Activated CD8-positive, alpha-beta T cell treated with anti-CD3 and anti-CD28 coated beads for 36 hours (primary cell): ENCODE results near the gene CSF3. TPM values are rescaled to one million over a fixed set of nuclear protein-coding genes. Genes with fewer than 3 reads are reported as not detected.

ENCODE experiments used
- ATAC-seq: fragments of 200-7000 bp; cut with Tn5 transposase; one replicate; pipeline ENCODE4 v1.10.0; 2021; ENCODE audit warnings: mild to moderate bottlenecking, moderate library complexity
- CTCF ChIA-PET: fragments of 350-600 bp; sonication (Branson Sonifier 250); formaldehyde crosslinking; loops from one replicate; lab custom pipeline; 2021; ENCODE audit warnings: antibody characterized with exemption; lab: Charles Lee
- POLR2A ChIA-PET: fragments of 350-600 bp; sonication (Branson Sonifier 250); formaldehyde crosslinking; loops from one replicate; lab custom pipeline; 2021; ENCODE audit warnings: antibody characterized with exemption; lab: Charles Lee
- DNase-seq: peaks from one replicate; pipeline ENCODE4 v3.0.0-alpha.2; 2020
- H3K27ac Mint-ChIP-seq: one replicate; pipeline ENCODE4 v1.8.0; 2021; ENCODE audit warnings: mild to moderate bottlenecking, mixed read lengths
- H3K27me3 Mint-ChIP-seq: one replicate; pipeline ENCODE4 v1.8.0; 2021; ENCODE audit warnings: mixed read lengths
- H3K36me3 Mint-ChIP-seq: one replicate; pipeline ENCODE4 v1.8.0; 2021; ENCODE audit warnings: low read depth, mixed read lengths
- H3K4me1 Mint-ChIP-seq: one replicate; pipeline ENCODE4 v1.8.0; 2021; ENCODE audit warnings: low read depth, mixed read lengths
- H3K4me3 Mint-ChIP-seq: one replicate; pipeline ENCODE4 v1.8.0; 2021; ENCODE audit warnings: mild to moderate bottlenecking, moderate library complexity, mixed read lengths
- H3K9me3 Mint-ChIP-seq: one replicate; pipeline ENCODE4 v1.8.0; 2021; ENCODE audit warnings: mixed read lengths
- intact Hi-C: fragments of 100-400 bp; cut with micrococcal nuclease; formaldehyde crosslinking; loops from one replicate; pipeline ENCODE4 v1.10.0; 2022
- total RNA-seq, 2 experiments: library from RNA; stranded (reverse); gene quantifications; one replicate each; pipeline ENCODE4 v1.2.3, GENCODE V29; 2021
- TF ChIP-seq, protein P1 (sequence below): fragments of 200-600 bp; IDR thresholded peaks from one replicate; pipeline ENCODE4 v1.8.0; 2022; ENCODE audit warnings: antibody characterized with exemption, mild to moderate bottlenecking

Gene CSF3
- total RNA-seq, 2 experiments from 2014 or later, result not detected

DNA sequence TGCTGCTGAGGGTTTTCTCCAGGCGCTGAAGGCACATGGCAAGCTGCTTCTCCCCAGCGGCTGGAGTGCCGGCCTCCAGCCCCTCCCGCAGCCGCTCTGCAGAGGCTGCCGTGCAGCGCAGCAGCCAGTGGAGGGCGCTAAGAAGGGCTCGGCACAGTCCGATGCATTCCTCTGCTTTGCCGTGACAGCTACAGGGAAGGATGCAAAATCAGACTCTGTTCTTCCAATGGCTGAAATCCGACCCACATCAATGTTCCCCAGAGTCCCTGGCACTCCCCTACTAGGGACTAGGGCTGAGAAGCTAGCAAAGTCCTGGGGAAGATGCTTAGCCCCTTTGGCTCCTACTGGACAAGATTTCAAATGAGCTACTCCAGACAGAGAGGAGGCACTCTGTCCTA, 19.9 kb downstream of the CSF3 start:
- intact Hi-C loops, result no loop called here
- ATAC-seq (no peak), DNase-seq (no peak)
- no peak overlapping the region for H3K27ac Mint-ChIP-seq
- H3K9me3 Mint-ChIP-seq, result no peaks in the 10 kb centered on the region
- ChIA-PET CTCF (interaction anchor here (0.7 to 6.8 kb wide), 14 partner anchors 9 to 153 kb away, joined by 3 to 57 read pairs (median 4); partner anchors contain the start of genes CSF3 and MED24), POLR2A (no interaction called here)
- no peak overlapping the region for H3K4me3 Mint-ChIP-seq
- TF ChIP-seq, protein P1, sequence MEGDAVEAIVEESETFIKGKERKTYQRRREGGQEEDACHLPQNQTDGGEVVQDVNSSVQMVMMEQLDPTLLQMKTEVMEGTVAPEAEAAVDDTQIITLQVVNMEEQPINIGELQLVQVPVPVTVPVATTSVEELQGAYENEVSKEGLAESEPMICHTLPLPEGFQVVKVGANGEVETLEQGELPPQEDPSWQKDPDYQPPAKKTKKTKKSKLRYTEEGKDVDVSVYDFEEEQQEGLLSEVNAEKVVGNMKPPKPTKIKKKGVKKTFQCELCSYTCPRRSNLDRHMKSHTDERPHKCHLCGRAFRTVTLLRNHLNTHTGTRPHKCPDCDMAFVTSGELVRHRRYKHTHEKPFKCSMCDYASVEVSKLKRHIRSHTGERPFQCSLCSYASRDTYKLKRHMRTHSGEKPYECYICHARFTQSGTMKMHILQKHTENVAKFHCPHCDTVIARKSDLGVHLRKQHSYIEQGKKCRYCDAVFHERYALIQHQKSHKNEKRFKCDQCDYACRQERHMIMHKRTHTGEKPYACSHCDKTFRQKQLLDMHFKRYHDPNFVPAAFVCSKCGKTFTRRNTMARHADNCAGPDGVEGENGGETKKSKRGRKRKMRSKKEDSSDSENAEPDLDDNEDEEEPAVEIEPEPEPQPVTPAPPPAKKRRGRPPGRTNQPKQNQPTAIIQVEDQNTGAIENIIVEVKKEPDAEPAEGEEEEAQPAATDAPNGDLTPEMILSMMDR, result peak; percentile 49
- no peaks in the 10 kb centered on the region for H3K27me3 Mint-ChIP-seq
- H3K4me1 Mint-ChIP-seq, result no peaks in the 10 kb centered on the region
- H3K36me3 Mint-ChIP-seq, result peaks cover 15% of the 10 kb centered on the region

DNA sequence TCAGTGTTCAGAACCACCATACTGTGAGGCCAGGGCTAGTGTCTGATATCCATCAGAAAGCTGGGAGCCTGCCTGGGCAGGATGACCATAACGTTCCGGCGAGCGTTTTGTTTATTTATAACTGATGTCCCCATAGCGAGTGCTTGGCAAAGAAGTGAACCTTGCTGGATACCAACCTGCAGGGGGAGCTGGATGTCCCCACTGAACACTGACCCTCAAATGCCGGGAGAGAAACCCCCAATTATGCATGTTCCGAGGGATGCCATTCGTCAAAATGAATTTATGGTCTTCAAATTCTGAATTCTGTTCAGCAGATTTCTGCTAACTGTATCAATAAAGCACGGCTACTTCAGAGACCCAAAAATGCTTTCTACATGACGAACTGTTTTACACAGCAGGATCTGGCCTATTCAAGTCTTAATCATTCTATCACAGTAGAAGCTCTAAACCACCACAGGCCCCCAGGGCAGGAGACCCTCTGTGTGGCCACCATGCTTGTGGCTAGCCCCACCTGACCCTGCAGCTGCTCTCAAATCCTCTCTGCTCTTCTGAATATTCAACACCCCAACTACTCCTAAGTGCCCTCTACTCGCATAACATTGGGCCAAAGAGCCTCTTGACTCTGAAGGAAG, 23.8 kb downstream of the CSF3 start:
- ATAC-seq (no peak), DNase-seq (no peak)
- H3K9me3 Mint-ChIP-seq, result no peaks in the 10 kb centered on the region
- no peak overlapping the region for H3K4me3 Mint-ChIP-seq
- H3K27me3 Mint-ChIP-seq, result no peaks in the 10 kb centered on the region
- peaks cover 3% of the 10 kb centered on the region for H3K36me3 Mint-ChIP-seq
- no peaks in the 10 kb centered on the region for H3K4me1 Mint-ChIP-seq
- TF ChIP-seq, protein P1, result peak; percentile 28
- intact Hi-C loops, result no loop called here
- ChIA-PET POLR2A (no interaction called here), CTCF (interaction anchor here (0.9 to 6.8 kb wide), 11 partner anchors 13 to 152 kb away, joined by 3 to 57 read pairs (median 5); partner anchors contain the start of genes CSF3 and MED24)
- no peak overlapping the region for H3K27ac Mint-ChIP-seq

DNA sequence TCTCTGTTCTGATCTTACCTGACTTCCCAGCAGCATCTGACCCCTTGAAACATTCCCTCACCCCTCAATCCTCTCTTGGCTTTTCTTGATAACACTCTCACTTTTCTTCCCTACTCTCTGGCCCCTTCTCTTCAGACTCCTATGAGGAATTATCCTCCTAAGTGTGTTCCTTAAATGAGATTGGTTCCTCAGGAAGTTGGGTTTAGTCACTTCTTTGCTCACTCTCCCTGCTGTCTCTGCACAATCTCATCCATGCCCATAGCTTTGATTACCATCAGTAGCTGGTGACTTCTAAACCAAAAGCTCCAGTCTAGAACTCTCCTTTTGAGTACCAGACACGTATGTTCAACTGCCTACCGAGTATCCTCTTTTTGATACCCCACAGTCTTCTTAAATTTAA, 26.0 kb downstream of the CSF3 start:
- intact Hi-C loops, result no loop called here
- H3K4me3 Mint-ChIP-seq, result no peak overlapping the region
- TF ChIP-seq, protein P1, result no peak
- DNase-seq (no peak), ATAC-seq (no peak)
- POLR2A ChIA-PET, result no interaction called here
- H3K9me3 Mint-ChIP-seq, result no peaks in the 10 kb centered on the region
- no peaks in the 10 kb centered on the region for H3K27me3 Mint-ChIP-seq
- H3K27ac Mint-ChIP-seq, result no peak overlapping the region
- CTCF ChIA-PET, result interaction anchor here (0.6 to 2.2 kb wide), 4 partner anchors 14 to 71 kb away, joined by 3 to 18 read pairs (median 5); no protein-coding TSS in a partner anchor
- no peaks in the 10 kb centered on the region for H3K4me1 Mint-ChIP-seq
- H3K36me3 Mint-ChIP-seq, result peaks cover 3% of the 10 kb centered on the region

DNA sequence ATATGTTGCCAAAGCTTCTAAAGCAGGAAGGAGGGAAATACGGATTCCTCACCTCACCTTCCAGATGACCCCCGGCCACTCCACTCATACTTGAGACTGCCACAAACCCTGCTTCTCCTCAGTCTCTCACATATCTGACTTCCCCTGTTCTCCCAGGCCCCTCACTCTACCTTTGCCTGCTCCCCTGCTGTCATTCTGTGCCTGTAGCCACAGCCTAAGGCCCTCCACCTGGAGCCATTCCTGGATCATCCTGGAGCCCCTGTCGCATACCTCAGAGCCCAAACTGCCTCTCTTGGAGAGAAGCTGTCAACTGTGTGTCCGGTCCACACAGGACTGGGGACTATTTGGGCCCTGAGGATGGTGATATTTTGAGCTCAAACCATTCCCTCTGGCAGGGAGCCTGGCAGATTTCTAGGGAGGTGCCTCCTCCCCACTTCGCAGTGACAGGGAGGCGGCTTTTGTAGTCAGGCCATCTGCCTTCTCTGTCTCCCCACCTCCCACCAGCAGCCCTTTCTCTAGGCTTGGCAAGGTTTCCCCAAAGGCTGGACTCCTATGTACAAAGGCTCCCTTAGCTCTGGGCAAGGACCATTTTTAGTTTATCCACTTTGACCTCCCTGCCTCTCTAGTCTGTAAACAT, 41.3 kb downstream of the CSF3 start:
- DNase-seq, result no peak
- POLR2A ChIA-PET, result no interaction called here
- Mint-ChIP-seq H3K9me3 (no peaks in the 10 kb centered on the region), H3K4me3 (no peak overlapping the region), H3K27me3 (peaks cover 2% of the 10 kb centered on the region), H3K27ac (no peak overlapping the region), H3K36me3 (peaks cover 8% of the 10 kb centered on the region), H3K4me1 (peaks cover 14% of the 10 kb centered on the region)
- CTCF ChIA-PET, result interaction anchor here (1.0 to 12.5 kb wide), 5 partner anchors 10 to 112 kb away, joined by 3 to 168 read pairs (median 3); no protein-coding TSS in a partner anchor
- intact Hi-C loops, result no loop called here
- ATAC-seq, result no peak
- TF ChIP-seq, protein P1, result no peak
